Measurements from ENCODE around the gene OR52N2. TPM values are rescaled to one million over a fixed set of nuclear protein-coding genes. Genes with fewer than 3 reads are reported as not detected.
A peak's percentile ranks its signal among the peaks of the same experiment; 100 is the strongest.

The OR52N2 gene
- not detected in 2 replicates for total RNA-seq

DNA sequence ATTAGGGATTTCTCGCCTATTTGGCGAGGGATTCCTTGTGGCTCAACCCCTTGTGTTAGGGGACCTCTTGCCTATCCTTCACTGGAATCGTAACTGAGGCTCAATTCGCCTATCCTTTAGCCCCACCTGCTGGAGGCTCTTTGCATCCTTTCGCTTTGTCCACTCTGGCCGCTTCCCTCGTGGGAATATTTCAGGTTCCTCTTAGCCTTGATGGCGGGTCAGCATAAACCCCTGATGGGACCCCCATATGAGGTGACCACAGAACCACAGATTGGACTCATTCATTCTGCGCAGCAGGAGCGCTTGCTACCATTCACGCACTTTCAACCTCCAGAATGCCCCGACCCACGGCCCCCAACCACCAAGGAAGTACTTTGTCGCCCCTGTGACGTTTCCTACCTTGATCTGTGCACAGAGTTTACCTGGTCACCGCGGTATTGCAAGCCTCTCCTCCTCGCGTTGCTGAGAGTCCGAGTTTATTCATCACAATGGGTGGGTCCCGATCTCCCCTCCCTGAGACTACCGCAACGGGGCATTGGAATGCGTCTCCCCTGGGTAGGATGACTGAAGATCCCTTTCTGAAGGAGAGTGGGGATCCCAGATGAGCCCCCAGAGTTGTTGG is at the start of gene OR52N2:
OR52N2 (plus strand) TSS at position 425 of the 622 bp plus-strand sequence. CDS start 11,412 bp downstream, outside the sequence.
- Histone ChIP-seq H3K27me3 (ENCODE audit: control insufficient read depth, insufficient read depth, low read length) (no peaks in the 10 kb centered on the region), H3K4me3 (ENCODE audit: low read depth, low read length) (peak within 1 kb of the TSS; percentile 30), H3K36me3 (ENCODE audit: control insufficient read depth, insufficient read depth, low read length) (no peaks in the 10 kb centered on the region)
- FAIRE-seq (peak; percentile 47), DNase-seq (ENCODE audit: low read depth) (peak; percentile 50)
- TF ChIP-seq CTCF (IDR thresholded peaks at IDR 0.05; ENCODE audit: insufficient read depth, low read length, severe bottlenecking): peak; percentile 89

DNA sequence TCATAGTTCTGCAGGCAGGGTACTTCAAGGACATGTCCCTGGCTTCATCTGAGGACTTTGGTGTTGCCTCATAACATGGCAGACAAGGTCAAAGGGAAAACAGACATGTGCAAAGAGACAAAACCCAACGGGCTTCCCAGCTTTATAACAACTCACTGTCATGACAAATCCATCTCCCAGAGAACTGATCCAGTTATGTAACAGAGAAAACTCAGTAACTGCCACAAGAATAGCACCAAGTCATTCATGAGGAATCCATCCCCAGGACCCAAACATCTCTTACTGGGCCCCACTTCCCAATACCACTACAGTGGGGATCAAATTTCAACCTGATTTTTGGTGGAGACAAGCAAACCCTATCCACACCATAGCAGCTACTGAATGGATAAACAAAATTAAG is 41.7 kb upstream of the OR52N2 start:
- no peak for TF ChIP-seq CTCF (IDR thresholded peaks at IDR 0.05; ENCODE audit: insufficient read depth, low read length, severe bottlenecking)
- no peak for FAIRE-seq
- H3K27me3 ChIP-seq (ENCODE audit: control insufficient read depth, insufficient read depth, low read length): no peaks in the 10 kb centered on the region
- H3K4me3 ChIP-seq (ENCODE audit: low read depth, low read length): no peak overlapping the region
- H3K36me3 ChIP-seq (ENCODE audit: control insufficient read depth, insufficient read depth, low read length): no peaks in the 10 kb centered on the region
- DNase-seq (ENCODE audit: low read depth): no peak

DNA sequence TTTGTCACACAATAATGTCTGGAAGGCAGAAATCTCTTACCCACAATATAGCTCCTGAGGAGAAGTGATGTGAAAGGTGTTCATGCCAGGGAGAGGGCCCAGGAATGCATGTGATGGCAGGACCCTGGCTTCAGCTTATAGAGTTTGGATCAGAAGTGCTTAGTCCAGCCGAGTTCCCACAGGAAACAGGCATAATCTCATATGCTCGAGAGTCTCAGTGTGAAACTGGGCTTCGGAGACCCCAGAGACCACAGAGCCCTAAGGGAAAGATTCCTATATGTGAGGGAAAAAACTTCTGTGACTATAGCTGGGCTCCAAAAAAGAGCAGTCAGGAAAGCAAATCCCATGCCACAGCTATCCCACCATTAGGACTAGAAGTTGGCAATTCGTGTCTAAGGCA is 25.5 kb upstream of the OR52N2 start, which contains the start of gene OR52N5:
OR52N5 (minus strand) TSS at position 101 of the 400 bp plus-strand sequence. CDS start 4,721 bp downstream, outside the sequence.
- no peaks in the 10 kb centered on the region for H3K27me3 ChIP-seq (ENCODE audit: control insufficient read depth, insufficient read depth, low read length)
- H3K36me3 ChIP-seq (ENCODE audit: control insufficient read depth, insufficient read depth, low read length): no peaks in the 10 kb centered on the region
- DNase-seq (ENCODE audit: low read depth) (no peak), FAIRE-seq (no peak)
- TF ChIP-seq CTCF (IDR thresholded peaks at IDR 0.05; ENCODE audit: insufficient read depth, low read length, severe bottlenecking): no peak
- no peak within 1 kb of the TSS for H3K4me3 ChIP-seq (ENCODE audit: low read depth, low read length)

DNA sequence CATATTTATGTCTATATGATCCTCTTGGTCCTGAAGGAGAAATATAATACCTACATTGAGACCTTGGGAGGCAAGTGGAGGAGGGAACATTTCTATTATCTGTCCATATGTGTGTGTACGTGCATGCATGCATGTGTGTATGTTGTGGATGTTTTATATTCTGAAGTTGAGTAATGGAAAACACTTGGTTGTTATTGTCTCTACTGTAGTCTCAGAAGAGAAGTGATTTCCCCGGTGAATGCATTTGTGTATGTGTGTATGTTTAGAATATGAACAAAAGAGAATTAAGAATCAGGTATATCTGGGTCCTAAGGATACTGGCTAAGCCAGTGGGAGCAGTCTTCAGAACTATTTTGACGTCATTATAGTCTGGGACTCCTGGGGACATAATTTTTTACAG is 17.6 kb upstream of the OR52N2 start, which contains the start of gene OR52N1:
OR52N1 (minus strand) TSS at position 101 of the 400 bp plus-strand sequence. CDS start 2,449 bp downstream, outside the sequence.
- no peak for TF ChIP-seq CTCF (IDR thresholded peaks at IDR 0.05; ENCODE audit: insufficient read depth, low read length, severe bottlenecking)
- DNase-seq (ENCODE audit: low read depth): no peak
- no peaks in the 10 kb centered on the region for H3K27me3 ChIP-seq (ENCODE audit: control insufficient read depth, insufficient read depth, low read length)
- no peak for FAIRE-seq
- H3K36me3 ChIP-seq (ENCODE audit: control insufficient read depth, insufficient read depth, low read length): no peaks in the 10 kb centered on the region
- H3K4me3 ChIP-seq (ENCODE audit: low read depth, low read length): no peak within 1 kb of the TSS

DNA sequence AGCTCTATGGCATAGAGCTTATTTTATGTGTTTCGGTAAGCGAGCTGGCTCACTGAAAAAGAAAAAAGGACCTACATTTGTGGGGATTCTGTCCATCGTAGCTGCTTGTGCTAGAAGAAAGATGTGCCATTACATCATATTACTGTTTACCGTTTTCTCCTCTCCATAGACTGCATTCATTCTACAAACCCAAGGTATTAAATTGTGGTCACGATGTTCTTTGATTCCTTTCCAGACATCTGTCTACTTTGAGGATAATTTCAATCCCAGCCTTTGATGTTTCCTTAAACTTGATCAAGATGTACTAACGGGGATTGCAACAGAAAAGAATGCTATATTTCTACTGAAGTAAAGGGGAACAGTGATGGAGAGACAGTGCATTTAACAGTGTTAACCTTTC is 12.2 kb upstream of the OR52N2 start:
- no peak overlapping the region for H3K4me3 ChIP-seq (ENCODE audit: low read depth, low read length)
- no peak for TF ChIP-seq CTCF (IDR thresholded peaks at IDR 0.05; ENCODE audit: insufficient read depth, low read length, severe bottlenecking)
- no peak for DNase-seq (ENCODE audit: low read depth)
- H3K36me3 ChIP-seq (ENCODE audit: control insufficient read depth, insufficient read depth, low read length): no peaks in the 10 kb centered on the region
- no peaks in the 10 kb centered on the region for H3K27me3 ChIP-seq (ENCODE audit: control insufficient read depth, insufficient read depth, low read length)
- FAIRE-seq: no peak

DNA sequence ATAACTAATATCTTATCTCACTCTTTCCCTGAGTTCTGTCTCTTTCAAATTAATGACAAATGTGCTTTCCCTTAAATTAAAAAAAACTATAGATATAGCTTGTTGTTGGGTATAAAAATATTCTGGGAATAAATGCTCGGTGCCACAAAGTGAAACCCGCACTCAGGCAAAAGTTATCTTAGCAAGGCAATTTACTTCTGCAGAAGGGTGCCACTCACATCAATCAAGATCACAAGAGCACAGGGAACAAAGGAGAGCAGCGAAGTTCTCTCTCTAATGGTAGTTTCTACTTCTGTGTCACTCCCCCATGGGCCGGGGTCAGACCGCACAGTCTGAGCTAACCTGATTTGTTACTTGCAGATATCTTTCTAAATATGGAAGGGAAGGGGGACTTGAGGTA is 4.7 kb upstream of the OR52N2 start:
- Histone ChIP-seq H3K4me3 (ENCODE audit: low read depth, low read length) (no peak overlapping the region), H3K27me3 (ENCODE audit: control insufficient read depth, insufficient read depth, low read length) (no peaks in the 10 kb centered on the region), H3K36me3 (ENCODE audit: control insufficient read depth, insufficient read depth, low read length) (no peaks in the 10 kb centered on the region)
- DNase-seq (ENCODE audit: low read depth): no peak
- TF ChIP-seq CTCF (IDR thresholded peaks at IDR 0.05; ENCODE audit: insufficient read depth, low read length, severe bottlenecking): no peak
- no peak for FAIRE-seq

Measured in bronchial epithelial cell (primary cell).